NCI-H187 treated with DMSO at 0.1 percent for 48 hours (cell line): Measurements from ENCODE around the gene HSPG2.
"Not testable (repeated sequence)": the region's sequence is repeated elsewhere in the genome, so short reads cannot be mapped to it uniquely, and the experiment has no call there.

Experiments
- DNase-seq: peaks from one replicate; lab custom pipeline; 2025; lab: John Stamatoyannopoulos, UW

Gene HSPG2

GRCh38 chr1:21823980-21824702, 113.0 kb downstream of the HSPG2 start:
- no peak for DNase-seq

GRCh38 chr1:21823206-21823979, 113.7 kb downstream of the HSPG2 start:
- no peak for DNase-seq

GRCh38 chr1:21822349-21822748, 114.8 kb downstream of the HSPG2 start:
- no peak for DNase-seq

GRCh38 chr1:21821385-21822019, 115.6 kb downstream of the HSPG2 start:
- DNase-seq: no peak

GRCh38 chr1:21820597-21821232, 116.4 kb downstream of the HSPG2 start:
- DNase-seq: no peak

GRCh38 chr1:21818656-21819055, 118.5 kb downstream of the HSPG2 start:
- DNase-seq: no peak

- no peak for DNase-seq
Observed at GRCh38 chr1:21816602-21817302, 120.4 kb downstream of the HSPG2 start.

GRCh38 chr1:21815724-21816321, 121.3 kb downstream of the HSPG2 start:
- no peak for DNase-seq

GRCh38 chr1:21814981-21815582, 122.0 kb downstream of the HSPG2 start:
- no peak for DNase-seq

GRCh38 chr1:21814241-21814918, 122.7 kb downstream of the HSPG2 start:
- no peak for DNase-seq

- DNase-seq: no peak
Observed at GRCh38 chr1:21813542-21813941, 123.6 kb downstream of the HSPG2 start.

GRCh38 chr1:21811875-21812305, 125.2 kb downstream of the HSPG2 start, which contains the start of gene LDLRAD2:
Gene LDLRAD2 (plus strand): TSS chr1:21812265. CDS start chr1:21812452, 187 bp downstream.
- no peak for DNase-seq

- DNase-seq: no peak
Observed at GRCh38 chr1:21804536-21804935, 132.6 kb downstream of the HSPG2 start.

- DNase-seq: no peak
Observed at GRCh38 chr1:21801100-21801499, 136.0 kb downstream of the HSPG2 start.

GRCh38 chr1:21799730-21800129, 137.4 kb downstream of the HSPG2 start:
- no peak for DNase-seq

GRCh38 chr1:21795075-21795474, 142.0 kb downstream of the HSPG2 start:
- no peak for DNase-seq

- DNase-seq: no peak
Observed at GRCh38 chr1:21794656-21795055, 142.5 kb downstream of the HSPG2 start.

- DNase-seq: no peak
Observed at GRCh38 chr1:21793104-21793503, 144.0 kb downstream of the HSPG2 start.

- no peak for DNase-seq
Observed at GRCh38 chr1:21786640-21787039, 150.5 kb downstream of the HSPG2 start.

- not testable (repeated sequence) for DNase-seq
Observed at GRCh38 chr1:21785764-21786163, 151.3 kb downstream of the HSPG2 start.
